ENCODE data around the gene MS4A14.
"Not testable (repeated sequence)": the region's sequence is repeated elsewhere in the genome, so short reads cannot be mapped to it uniquely, and the experiment has no call there.

MS4A14 gene

DNA sequence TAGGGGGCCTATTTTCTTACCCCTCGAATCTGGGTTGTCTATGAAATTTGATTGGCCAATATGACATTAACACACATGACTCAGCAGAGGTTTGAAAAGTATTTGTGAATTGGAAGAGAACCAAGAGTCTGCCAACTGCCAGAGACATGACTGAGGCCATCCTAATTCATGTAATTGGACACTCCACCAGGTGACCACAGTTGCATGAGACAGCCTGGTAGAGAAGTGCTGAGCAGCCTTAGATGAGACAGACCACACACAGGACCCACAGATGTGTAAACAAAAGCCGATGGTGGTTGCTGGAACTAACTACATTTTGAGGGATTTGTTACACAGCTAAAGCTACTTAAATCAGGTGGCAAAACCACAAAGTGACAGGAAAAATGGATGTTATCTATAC lies 32.3 kb downstream of the MS4A14 start:
- no peak for DNase-seq (ENCODE audit: extremely low read depth, insufficient read length)
- TF ChIP-seq, protein P1, sequence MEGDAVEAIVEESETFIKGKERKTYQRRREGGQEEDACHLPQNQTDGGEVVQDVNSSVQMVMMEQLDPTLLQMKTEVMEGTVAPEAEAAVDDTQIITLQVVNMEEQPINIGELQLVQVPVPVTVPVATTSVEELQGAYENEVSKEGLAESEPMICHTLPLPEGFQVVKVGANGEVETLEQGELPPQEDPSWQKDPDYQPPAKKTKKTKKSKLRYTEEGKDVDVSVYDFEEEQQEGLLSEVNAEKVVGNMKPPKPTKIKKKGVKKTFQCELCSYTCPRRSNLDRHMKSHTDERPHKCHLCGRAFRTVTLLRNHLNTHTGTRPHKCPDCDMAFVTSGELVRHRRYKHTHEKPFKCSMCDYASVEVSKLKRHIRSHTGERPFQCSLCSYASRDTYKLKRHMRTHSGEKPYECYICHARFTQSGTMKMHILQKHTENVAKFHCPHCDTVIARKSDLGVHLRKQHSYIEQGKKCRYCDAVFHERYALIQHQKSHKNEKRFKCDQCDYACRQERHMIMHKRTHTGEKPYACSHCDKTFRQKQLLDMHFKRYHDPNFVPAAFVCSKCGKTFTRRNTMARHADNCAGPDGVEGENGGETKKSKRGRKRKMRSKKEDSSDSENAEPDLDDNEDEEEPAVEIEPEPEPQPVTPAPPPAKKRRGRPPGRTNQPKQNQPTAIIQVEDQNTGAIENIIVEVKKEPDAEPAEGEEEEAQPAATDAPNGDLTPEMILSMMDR (IDR thresholded peaks at IDR 0.05; ENCODE audit: insufficient read depth, low read length, poor library complexity, severe bottlenecking) = no peak
- no peak overlapping the region for H3K4me3 ChIP-seq (replicated peaks; ENCODE audit: low read depth, low read length)
- H3K27me3 ChIP-seq (replicated peaks; ENCODE audit: control insufficient read depth, insufficient read depth, low read length) = no peaks in the 10 kb centered on the region
- no peaks in the 10 kb centered on the region for H3K36me3 ChIP-seq (ENCODE audit: control insufficient read depth, insufficient read depth, low read length)

DNA sequence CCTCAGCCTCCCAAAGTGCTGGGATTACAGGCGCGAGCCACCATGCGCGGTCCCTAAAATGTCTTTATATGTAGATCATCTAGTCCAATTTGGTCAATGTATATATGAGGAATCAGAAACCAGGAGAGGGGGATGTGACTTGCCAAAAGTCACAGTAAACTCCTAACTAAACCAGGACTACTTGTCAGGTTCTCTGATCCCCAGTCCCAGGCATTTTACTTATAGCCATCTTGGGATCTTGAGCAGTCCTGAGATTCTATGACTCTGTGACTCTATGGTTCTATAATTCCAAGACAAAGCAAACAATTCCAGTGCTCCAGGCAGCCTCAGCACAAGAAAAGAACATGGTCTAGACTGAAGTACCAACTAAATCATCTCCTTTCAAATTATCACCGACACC lies 33.0 kb downstream of the MS4A14 start, which contains the start of gene MS4A5:
Gene MS4A5, plus strand, starts transcription at position 301 of the 400 bp plus-strand sequence. CDS start 103 bp downstream, outside the sequence.
- Histone ChIP-seq H3K36me3 (ENCODE audit: control insufficient read depth, insufficient read depth, low read length) (no peaks in the 10 kb centered on the region), H3K27me3 (replicated peaks; ENCODE audit: control insufficient read depth, insufficient read depth, low read length) (no peaks in the 10 kb centered on the region), H3K4me3 (replicated peaks; ENCODE audit: low read depth, low read length) (no peak within 1 kb of the TSS)
- no peak for DNase-seq (ENCODE audit: extremely low read depth, insufficient read length)
- TF ChIP-seq, protein P1 (IDR thresholded peaks at IDR 0.05; ENCODE audit: insufficient read depth, low read length, poor library complexity, severe bottlenecking) = no peak

DNA sequence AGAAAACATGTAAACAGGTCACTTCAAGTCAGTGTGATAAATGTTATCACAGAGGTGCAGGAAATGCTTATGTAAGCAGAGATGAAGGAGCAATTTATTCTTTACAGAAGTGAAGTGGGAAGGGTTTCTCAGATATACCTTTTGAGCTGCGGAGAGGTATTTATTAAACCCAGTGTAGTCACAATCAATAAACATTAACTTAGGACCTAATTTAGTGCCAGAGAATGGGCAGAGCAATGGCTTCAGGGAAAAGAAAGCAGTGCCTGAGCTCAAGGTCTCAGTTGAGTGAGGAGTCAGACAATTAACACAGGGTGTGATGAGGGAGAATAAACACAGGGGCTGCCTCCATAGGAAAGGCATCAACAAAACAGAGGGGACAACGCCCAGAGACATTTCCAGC lies 35.0 kb downstream of the MS4A14 start:
- TF ChIP-seq, protein P1 (IDR thresholded peaks at IDR 0.05; ENCODE audit: insufficient read depth, low read length, poor library complexity, severe bottlenecking) = no peak
- Histone ChIP-seq H3K36me3 (ENCODE audit: control insufficient read depth, insufficient read depth, low read length) (no peaks in the 10 kb centered on the region), H3K27me3 (replicated peaks; ENCODE audit: control insufficient read depth, insufficient read depth, low read length) (no peaks in the 10 kb centered on the region), H3K4me3 (replicated peaks; ENCODE audit: low read depth, low read length) (no peak overlapping the region)
- DNase-seq (ENCODE audit: extremely low read depth, insufficient read length) = no peak

DNA sequence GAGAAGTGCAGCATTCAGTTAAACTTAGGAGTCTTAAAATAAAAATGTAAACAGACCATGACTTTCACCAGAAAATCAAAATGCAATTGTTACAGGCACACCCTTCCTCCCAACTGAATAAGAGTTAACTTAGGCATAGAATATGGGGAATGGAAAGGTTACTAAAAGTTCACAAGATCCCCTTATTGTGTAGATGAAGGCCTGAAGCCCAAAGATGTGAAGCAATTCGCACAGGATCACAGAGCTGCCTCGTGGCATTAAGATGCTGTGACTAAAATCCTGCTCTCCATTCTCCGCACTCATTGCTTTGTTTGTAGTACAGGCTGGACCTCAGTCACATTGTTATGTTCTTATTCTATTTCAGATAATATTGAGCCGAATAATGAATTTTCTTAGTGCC lies 37.1 kb downstream of the MS4A14 start:
- H3K4me3 ChIP-seq (replicated peaks; ENCODE audit: low read depth, low read length) = no peak overlapping the region
- H3K36me3 ChIP-seq (ENCODE audit: control insufficient read depth, insufficient read depth, low read length) = no peaks in the 10 kb centered on the region
- TF ChIP-seq, protein P1 (IDR thresholded peaks at IDR 0.05; ENCODE audit: insufficient read depth, low read length, poor library complexity, severe bottlenecking) = no peak
- no peak for DNase-seq (ENCODE audit: extremely low read depth, insufficient read length)
- no peaks in the 10 kb centered on the region for H3K27me3 ChIP-seq (replicated peaks; ENCODE audit: control insufficient read depth, insufficient read depth, low read length)

DNA sequence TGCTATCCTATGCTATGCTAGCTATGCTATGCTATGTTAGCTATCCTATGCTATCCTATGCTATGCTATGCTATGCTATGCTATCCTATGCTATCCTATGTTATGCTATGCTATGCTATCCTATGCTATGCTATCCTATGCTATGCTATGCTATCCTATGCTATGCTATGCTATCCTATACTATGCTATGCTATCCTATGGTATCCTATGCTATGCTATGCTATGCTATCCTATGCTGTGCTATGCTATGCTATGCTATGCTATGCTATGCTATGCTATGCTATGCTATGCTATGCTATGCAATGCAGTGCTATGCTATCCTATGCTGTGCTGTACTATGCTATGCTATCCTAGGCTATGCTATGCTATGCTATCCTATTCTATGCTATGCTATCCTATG lies 50.8 kb downstream of the MS4A14 start:
- Histone ChIP-seq H3K36me3 (ENCODE audit: control insufficient read depth, insufficient read depth, low read length) (no peaks in the 10 kb centered on the region), H3K4me3 (replicated peaks; ENCODE audit: low read depth, low read length) (no peak overlapping the region), H3K27me3 (replicated peaks; ENCODE audit: control insufficient read depth, insufficient read depth, low read length) (no peaks in the 10 kb centered on the region)
- TF ChIP-seq, protein P1 (IDR thresholded peaks at IDR 0.05; ENCODE audit: insufficient read depth, low read length, poor library complexity, severe bottlenecking) = no peak
- no peak for DNase-seq (ENCODE audit: extremely low read depth, insufficient read length)

DNA sequence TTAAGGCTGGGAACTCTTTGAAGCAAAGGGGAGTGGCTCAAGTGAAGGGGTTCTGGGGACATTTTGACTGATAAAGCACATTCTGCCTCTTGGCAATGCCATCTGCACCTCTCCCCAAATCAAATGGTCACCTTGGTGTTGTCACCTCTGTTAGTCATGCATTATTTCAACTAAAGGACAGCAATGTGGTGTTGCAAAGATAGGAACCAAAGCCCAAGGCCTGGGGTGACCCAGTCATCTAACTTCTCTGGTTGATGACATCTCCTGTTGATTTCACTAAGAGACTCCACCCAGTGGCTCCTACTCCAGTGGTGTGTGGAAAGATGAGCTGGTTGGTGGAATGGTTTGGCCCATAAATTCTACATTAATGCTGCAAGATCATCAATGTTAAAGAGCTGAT lies 51.6 kb downstream of the MS4A14 start:
- Histone ChIP-seq H3K27me3 (replicated peaks; ENCODE audit: control insufficient read depth, insufficient read depth, low read length) (no peaks in the 10 kb centered on the region), H3K4me3 (replicated peaks; ENCODE audit: low read depth, low read length) (no peak overlapping the region), H3K36me3 (ENCODE audit: control insufficient read depth, insufficient read depth, low read length) (no peaks in the 10 kb centered on the region)
- TF ChIP-seq, protein P1 (IDR thresholded peaks at IDR 0.05; ENCODE audit: insufficient read depth, low read length, poor library complexity, severe bottlenecking) = no peak
- DNase-seq (ENCODE audit: extremely low read depth, insufficient read length) = no peak

DNA sequence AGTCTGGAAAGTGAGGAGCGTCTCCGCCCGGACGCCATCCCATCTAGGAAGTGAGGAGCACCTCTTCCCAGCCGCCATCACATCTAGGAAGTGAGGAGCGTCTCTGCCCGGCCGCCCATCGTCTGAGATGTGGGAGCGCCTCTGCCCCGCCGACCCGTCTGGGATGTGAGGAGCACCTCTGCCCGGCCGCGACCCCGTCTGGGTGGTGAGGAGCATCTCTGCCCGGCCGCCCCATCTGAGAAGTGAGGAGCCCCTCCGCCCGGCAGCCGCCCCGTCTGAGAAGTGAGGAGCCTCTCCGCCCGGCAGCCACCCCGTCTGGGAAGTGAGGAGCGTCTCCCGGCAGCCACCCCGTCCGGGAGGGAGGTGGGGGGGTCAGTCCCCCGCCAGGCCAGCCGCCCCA lies 54.9 kb downstream of the MS4A14 start:
- DNase-seq (ENCODE audit: extremely low read depth, insufficient read length); H3K27me3 ChIP-seq (replicated peaks; ENCODE audit: control insufficient read depth, insufficient read depth, low read length); H3K4me3 ChIP-seq (replicated peaks; ENCODE audit: low read depth, low read length); H3K36me3 ChIP-seq (ENCODE audit: control insufficient read depth, insufficient read depth, low read length): not testable (repeated sequence)

Measured in GM06990 (cell line).